K562 (cell line): Measurements from ENCODE around the gene FZD4. TPM values are rescaled to one million over a fixed set of nuclear protein-coding genes. Genes with fewer than 3 reads are reported as not detected.

Experiments used
- ARID2 ChIP-seq: fragments of 450-650 bp; IDR thresholded peaks from 2 replicates; pipeline ENCODE4 v1.6.1; 2017; ENCODE audit warnings: antibody characterized with exemption, mild to moderate bottlenecking
- CTBP1 ChIP-seq: fragments of 450-650 bp; IDR thresholded peaks from 2 replicates; pipeline ENCODE4 v1.6.1; 2016; ENCODE audit warnings: borderline replicate concordance
- ELK3 ChIP-seq: fragments of 450-650 bp; formaldehyde crosslinking; IDR thresholded peaks from 2 replicates; pipeline ENCODE4 v1.4.0; 2020; ENCODE audit warnings: mild to moderate bottlenecking
- HNRNPK ChIP-seq: fragments of 200-400 bp; formaldehyde crosslinking; IDR thresholded peaks from one replicate; pipeline ENCODE4 v1.6.1; 2018; ENCODE audit warnings: mild to moderate bottlenecking, low read depth, low read length; ENCODE audit not compliant: poor library complexity, severe bottlenecking
- KLF1 ChIP-seq: fragments of 450-650 bp; IDR thresholded peaks from 2 replicates; pipeline ENCODE4 v1.6.1; 2016; ENCODE audit warnings: missing genetic modification characterization, missing compliant biosample characterization
- MBD2 ChIP-seq: sonication (generic); IDR thresholded peaks from 2 replicates; pipeline ENCODE4 v1.6.1; 2016; ENCODE audit warnings: low read depth, borderline replicate concordance
- ZBED1 ChIP-seq: IDR thresholded peaks from 2 replicates; pipeline ENCODE4 v1.6.1; 2014
- ZNF134 ChIP-seq: fragments of 250-450 bp; sonication (Bioruptor Pico); conservative IDR thresholded peaks from 2 replicates; pipeline ENCODE4 v1.4.0; 2020
- ZNF589 ChIP-seq: fragments of 200-800 bp; sonication (Bioruptor generic); IDR thresholded peaks from 2 replicates; pipeline ENCODE4 v1.6.1; 2016; ENCODE audit warnings: low read depth, missing genetic modification characterization, missing compliant biosample characterization
- ZNF77 ChIP-seq: fragments of 250-450 bp; sonication (Bioruptor Pico); IDR thresholded peaks from 2 replicates; pipeline ENCODE4 v1.5.0; 2020
- polyA plus RNA-seq, 8 experiments: library from polyadenylated mRNA; depleted of rRNA in 4 of 8; stranded (reverse) in 5 of 8; unstranded in 3 of 8; fragments of >200 nt; fragmentation: Nextera tagmentation in 2 of 8; fragmentation: Illumina TruSeq in 1 of 8; extraction: Ambion mirVana in 2 of 8; extraction: Trizol in 1 of 8; gene quantifications; 2 replicates each; pipeline versions ENCODE4 v1.2.1 to v1.2.3, GENCODE V29; 2011 to 2014; ENCODE audit warnings: inconsistent platforms in 1 of 8, missing spikeins in 1 of 8
- total RNA-seq, 7 experiments: library from RNA; depleted of rRNA in 6 of 7; stranded (reverse); fragments of >200 nt in 6 of 7; fragmentation: Illumina TruSeq in 2 of 7; extraction: Trizol in 2 of 7; gene quantifications; 2 replicates each; pipeline versions ENCODE4 v1.2.1 to v1.2.3, GENCODE V29; 2011 to 2021; ENCODE audit warnings: low replicate concordance in 1 of 7
- TF ChIP-seq, protein P1 (sequence below): fragments of 250-450 bp; sonication (Bioruptor Pico); IDR thresholded peaks from 2 replicates; pipeline ENCODE4 v1.4.0; 2020; ENCODE audit warnings: mild to moderate bottlenecking, moderate library complexity
- TF ChIP-seq, protein P2 (sequence below): fragments of 450-650 bp; conservative IDR thresholded peaks from 2 replicates; pipeline ENCODE4 v1.6.1; 2016; ENCODE audit warnings: missing genetic modification characterization, low read depth, mild to moderate bottlenecking, control low read depth, missing compliant biosample characterization
- TF ChIP-seq, protein P3 (sequence below), 2 experiments: fragments of 450-650 bp; IDR thresholded peaks; 2 replicates each; pipeline ENCODE4 v1.6.1; 2016; ENCODE audit warnings: mild to moderate bottlenecking in 2 of 2, borderline replicate concordance in 1 of 2, low read depth in 1 of 2, moderate library complexity in 1 of 2

Gene FZD4
- total and polyA plus RNA-seq, 9 of the 15 experiments (the other 6 are each of a cell fraction or from before 2014, with no cell fraction given): 1.2 to 7.9 (median 5.8) TPM

- TF ChIP-seq ZNF134 (CRISPR knock-in tag) (no peak), ZNF77 (CRISPR knock-in tag) (no peak), ZNF589 (CRISPR knock-in tag) (peak; percentile 82; the same call in 1 of the 2 replicates), ARID2 (no peak; the same call in 1 of the 2 replicates), KLF1 (no peak), HNRNPK (no peak), MBD2 (peak; percentile 35; the same call in 1 of the 2 replicates), CTBP1 (peak; percentile 58; the same call in 1 of the 2 replicates), ELK3 (no peak), ZBED1 (no peak)
- TF ChIP-seq, protein P1, sequence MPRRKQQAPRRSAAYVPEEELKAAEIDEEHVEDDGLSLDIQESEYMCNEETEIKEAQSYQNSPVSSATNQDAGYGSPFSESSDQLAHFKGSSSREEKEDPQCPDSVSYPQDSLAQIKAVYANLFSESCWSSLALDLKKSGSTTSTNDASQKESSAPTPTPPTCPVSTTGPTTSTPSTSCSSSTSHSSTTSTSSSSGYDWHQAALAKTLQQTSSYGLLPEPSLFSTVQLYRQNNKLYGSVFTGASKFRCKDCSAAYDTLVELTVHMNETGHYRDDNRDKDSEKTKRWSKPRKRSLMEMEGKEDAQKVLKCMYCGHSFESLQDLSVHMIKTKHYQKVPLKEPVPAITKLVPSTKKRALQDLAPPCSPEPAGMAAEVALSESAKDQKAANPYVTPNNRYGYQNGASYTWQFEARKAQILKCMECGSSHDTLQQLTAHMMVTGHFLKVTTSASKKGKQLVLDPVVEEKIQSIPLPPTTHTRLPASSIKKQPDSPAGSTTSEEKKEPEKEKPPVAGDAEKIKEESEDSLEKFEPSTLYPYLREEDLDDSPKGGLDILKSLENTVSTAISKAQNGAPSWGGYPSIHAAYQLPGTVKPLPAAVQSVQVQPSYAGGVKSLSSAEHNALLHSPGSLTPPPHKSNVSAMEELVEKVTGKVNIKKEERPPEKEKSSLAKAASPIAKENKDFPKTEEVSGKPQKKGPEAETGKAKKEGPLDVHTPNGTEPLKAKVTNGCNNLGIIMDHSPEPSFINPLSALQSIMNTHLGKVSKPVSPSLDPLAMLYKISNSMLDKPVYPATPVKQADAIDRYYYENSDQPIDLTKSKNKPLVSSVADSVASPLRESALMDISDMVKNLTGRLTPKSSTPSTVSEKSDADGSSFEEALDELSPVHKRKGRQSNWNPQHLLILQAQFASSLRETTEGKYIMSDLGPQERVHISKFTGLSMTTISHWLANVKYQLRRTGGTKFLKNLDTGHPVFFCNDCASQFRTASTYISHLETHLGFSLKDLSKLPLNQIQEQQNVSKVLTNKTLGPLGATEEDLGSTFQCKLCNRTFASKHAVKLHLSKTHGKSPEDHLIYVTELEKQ (CRISPR knock-in tag): no peak
- TF ChIP-seq, protein P2, sequence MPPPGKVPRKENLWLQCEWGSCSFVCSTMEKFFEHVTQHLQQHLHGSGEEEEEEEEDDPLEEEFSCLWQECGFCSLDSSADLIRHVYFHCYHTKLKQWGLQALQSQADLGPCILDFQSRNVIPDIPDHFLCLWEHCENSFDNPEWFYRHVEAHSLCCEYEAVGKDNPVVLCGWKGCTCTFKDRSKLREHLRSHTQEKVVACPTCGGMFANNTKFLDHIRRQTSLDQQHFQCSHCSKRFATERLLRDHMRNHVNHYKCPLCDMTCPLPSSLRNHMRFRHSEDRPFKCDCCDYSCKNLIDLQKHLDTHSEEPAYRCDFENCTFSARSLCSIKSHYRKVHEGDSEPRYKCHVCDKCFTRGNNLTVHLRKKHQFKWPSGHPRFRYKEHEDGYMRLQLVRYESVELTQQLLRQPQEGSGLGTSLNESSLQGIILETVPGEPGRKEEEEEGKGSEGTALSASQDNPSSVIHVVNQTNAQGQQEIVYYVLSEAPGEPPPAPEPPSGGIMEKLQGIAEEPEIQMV: no peak
- TF ChIP-seq, protein P3, sequence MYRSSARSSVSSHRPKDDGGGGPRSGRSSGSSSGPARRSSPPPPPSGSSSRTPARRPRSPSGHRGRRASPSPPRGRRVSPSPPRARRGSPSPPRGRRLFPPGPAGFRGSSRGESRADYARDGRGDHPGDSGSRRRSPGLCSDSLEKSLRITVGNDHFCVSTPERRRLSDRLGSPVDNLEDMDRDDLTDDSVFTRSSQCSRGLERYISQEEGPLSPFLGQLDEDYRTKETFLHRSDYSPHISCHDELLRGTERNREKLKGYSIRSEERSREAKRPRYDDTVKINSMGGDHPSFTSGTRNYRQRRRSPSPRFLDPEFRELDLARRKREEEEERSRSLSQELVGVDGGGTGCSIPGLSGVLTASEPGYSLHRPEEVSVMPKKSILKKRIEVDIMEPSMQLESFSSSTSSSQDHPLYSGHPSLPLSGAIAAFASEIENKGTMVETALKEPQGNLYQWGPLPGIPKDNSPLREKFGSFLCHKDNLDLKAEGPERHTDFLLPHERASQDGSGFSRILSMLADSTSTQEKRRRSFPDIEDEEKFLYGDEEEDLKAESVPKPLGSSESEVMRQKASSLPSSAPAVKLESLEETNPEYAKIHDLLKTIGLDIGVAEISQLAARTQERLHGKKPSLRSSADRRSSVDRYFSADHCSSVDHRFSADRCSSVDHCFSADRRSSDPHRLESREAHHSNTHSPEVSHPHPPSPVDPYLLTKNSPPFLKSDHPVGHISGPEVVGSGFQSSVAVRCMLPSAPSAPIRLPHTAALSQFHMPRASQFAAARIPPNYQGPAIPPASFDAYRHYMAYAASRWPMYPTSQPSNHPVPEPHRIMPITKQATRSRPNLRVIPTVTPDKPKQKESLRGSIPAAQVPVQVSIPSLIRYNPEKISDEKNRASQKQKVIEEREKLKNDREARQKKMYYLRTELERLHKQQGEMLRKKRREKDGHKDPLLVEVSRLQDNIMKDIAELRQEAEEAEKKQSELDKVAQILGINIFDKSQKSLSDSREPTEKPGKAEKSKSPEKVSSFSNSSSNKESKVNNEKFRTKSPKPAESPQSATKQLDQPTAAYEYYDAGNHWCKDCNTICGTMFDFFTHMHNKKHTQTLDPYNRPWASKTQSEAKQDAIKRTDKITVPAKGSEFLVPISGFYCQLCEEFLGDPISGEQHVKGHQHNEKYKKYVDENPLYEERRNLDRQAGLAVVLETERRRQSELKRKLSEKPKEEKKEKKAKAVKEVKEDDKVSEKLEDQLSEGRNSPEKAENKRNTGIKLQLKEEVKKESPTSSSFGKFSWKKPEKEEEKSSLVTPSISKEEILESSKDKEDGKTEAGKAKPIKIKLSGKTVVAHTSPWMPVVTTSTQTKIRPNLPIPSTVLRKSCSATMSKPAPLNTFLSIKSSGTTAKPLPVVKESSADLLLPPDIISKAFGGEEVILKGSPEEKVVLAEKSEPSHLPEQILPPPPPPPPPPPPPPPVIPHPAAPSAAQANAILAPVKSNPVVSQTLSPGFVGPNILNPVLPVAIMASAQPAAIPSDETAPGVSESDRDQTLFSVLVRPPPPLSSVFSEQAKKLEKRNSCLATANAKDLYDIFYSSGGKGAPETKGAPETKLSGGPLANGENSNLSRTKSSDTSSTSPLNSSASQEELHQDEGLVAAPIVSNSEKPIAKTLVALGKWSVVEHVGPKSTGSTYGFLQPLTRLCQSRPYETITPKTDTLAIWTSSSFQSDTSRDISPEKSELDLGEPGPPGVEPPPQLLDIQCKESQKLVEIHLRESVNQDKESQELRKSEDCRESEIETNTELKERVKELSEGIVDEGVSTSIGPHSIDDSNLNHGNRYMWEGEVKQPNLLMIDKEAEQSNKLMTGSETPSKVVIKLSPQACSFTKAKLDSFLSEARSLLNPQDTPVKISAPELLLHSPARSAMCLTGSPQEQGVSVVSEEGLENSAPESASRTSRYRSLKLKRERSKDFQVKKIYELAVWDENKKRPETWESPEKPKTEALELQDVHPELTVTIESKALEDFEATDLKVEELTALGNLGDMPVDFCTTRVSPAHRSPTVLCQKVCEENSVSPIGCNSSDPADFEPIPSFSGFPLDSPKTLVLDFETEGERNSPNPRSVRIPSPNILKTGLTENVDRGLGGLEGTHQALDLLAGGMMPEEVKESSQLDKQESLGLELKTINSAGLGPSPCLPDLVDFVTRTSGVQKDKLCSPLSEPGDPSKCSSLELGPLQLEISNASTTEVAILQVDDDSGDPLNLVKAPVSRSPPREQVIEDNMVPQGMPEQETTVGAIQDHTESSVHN (IDR thresholded peaks at IDR 0.05; ENCODE audit: borderline replicate concordance in 1 of 2, low read depth in 1 of 2): peak in 1 of 2 experiments; percentile 42; a peak in 1 of 4 replicates
Measured at GRCh38 chr11:86931548-86932258, 23.5 kb downstream of the FZD4 start (continued).
